ENCODE results near the gene CAPNS1.

The CAPNS1 gene

DNA sequence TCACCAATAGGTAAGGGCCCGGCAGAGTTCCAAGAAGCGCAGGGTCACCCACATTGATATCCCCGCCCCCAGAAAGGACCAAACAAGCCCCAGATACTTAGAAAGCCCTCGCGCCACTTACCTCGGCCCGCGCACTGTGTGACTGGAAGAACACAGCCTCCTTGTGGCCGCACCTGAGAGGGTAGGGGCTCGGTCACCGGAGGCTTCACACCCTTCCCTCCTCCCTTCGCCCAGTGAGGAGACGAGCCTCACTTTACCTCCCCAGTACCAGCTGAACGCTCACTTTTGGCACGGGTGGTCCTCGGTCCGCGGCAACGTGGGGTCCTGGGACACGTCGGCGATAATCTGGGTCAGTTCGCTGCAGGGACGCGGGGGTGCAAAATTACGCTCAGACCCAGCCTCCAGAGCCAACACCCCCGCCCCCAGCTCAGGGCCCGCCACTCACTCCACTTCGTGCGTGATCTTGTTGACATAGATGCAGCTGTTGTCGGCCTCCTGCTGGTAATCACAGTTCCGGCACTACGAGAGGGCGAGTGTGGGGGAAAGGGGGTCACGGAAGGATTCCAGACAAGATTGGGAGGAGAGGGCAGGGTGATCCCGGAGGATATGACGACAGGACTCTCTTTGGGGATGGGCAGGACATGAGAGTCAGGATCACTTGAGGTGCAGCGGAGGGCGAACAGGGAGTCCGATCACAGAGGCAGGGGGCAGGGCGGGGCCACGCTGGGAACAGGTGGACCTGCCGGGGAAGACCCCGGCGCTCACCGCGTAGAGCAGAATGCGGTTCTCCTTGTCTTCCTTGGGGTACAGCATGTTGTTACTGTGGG is 25.8 kb upstream of the CAPNS1 start:
- no peak for DNase-seq (ENCODE audit: low read depth)
- TF ChIP-seq, protein P1, sequence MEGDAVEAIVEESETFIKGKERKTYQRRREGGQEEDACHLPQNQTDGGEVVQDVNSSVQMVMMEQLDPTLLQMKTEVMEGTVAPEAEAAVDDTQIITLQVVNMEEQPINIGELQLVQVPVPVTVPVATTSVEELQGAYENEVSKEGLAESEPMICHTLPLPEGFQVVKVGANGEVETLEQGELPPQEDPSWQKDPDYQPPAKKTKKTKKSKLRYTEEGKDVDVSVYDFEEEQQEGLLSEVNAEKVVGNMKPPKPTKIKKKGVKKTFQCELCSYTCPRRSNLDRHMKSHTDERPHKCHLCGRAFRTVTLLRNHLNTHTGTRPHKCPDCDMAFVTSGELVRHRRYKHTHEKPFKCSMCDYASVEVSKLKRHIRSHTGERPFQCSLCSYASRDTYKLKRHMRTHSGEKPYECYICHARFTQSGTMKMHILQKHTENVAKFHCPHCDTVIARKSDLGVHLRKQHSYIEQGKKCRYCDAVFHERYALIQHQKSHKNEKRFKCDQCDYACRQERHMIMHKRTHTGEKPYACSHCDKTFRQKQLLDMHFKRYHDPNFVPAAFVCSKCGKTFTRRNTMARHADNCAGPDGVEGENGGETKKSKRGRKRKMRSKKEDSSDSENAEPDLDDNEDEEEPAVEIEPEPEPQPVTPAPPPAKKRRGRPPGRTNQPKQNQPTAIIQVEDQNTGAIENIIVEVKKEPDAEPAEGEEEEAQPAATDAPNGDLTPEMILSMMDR (IDR thresholded peaks at IDR 0.05; ENCODE audit: control insufficient read depth, insufficient read depth, low read depth, low read length, missing control alignments) = peak; percentile 9
- H3K4me3 ChIP-seq (ENCODE audit: control insufficient read depth, low read depth, low read length) = peak overlapping the region; percentile 84

DNA sequence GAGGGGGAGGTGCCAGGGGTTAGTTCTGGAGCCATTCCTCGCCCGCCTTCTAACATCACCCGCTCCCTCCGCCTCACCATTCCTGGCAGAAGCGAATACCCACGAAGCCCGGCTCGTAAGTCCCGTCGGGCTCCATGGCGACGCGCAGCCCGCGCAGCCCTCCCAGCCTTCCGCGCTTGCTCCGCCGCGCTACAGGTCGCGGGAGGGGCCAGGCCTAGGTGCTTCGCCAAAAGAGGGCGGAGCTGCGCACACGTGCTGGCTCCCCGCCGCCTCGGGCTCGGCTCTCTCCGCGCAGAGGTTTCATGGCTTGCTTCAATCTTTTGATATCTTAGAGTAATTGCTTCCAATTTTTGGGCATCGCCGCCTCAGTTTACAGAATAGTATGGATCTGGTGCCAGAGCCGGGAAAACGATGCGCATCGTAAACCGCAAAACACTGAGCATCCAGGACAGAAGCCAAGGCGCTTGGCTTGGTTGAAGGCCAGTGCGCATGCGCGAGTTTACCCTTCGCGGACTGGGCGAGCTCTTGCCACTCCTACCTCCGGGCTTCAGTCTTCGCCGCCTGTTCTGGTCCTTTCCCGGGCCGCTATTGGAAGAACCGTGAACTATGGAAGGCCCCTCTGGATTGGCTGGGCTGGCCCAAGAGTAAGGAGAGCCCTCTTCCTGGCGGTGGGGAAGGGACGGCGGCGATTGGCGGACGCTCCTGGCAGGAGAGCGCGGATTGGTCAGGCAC is 25.0 kb upstream of the CAPNS1 start, which contains the start of gene POLR2I:
Gene POLR2I, minus strand, starts transcription at position 155 of the 732 bp plus-strand sequence. Its CDS starts 19 bp downstream, at position 136.
- H3K4me3 ChIP-seq (ENCODE audit: control insufficient read depth, low read depth, low read length) = peak within 1 kb of the TSS; percentile 84
- peak; percentile 99 for DNase-seq (ENCODE audit: low read depth)
- TF ChIP-seq, protein P1 (IDR thresholded peaks at IDR 0.05; ENCODE audit: control insufficient read depth, insufficient read depth, low read depth, low read length, missing control alignments) = no peak

DNA sequence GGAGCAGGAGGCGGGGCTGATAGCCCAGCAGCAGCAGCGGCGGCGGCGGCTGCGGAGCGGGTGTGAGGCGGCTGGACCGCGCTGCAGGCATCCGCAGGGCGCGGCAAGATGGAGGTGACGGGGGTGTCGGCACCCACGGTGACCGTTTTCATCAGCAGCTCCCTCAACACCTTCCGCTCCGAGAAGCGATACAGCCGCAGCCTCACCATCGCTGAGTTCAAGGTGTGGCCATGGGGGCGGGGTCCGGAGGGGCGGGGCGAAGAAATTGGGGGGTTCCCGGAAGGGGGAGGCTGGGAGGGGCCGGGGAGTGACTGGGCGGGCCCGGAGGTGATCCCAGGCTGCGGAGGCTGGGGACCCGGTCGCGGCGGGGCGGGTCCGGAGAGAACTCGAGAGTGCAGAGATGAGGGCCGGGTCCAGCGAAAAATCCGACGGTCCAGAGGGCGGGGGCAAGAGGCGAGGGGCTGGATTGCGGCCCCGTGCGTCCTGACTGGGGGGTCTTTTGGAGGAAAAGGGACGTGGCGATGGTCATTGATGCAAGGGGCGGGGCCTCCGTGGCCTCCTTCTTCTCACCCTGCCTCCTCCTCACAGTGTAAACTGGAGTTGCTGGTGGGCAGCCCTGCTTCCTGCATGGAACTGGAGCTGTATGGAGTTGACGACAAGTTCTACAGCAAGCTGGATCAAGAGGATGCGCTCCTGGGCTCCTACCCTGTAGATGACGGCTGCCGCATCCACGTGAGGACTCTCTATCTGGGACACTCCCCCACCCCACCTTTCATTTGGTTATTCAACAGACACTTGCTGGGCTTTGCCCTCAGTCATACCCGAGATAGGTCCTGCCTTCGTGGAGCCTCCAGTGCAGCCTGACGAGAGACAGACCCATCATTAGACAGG is 24.2 kb upstream of the CAPNS1 start, which contains the start of gene TBCB:
Gene TBCB, plus strand, starts transcription at position 16 of the 891 bp plus-strand sequence. Its CDS starts 93 bp downstream, at position 109.
- H3K4me3 ChIP-seq (ENCODE audit: control insufficient read depth, low read depth, low read length) = peak within 1 kb of the TSS; percentile 84
- TF ChIP-seq, protein P1 (IDR thresholded peaks at IDR 0.05; ENCODE audit: control insufficient read depth, insufficient read depth, low read depth, low read length, missing control alignments) = no peak
- no peak for DNase-seq (ENCODE audit: low read depth)

DNA sequence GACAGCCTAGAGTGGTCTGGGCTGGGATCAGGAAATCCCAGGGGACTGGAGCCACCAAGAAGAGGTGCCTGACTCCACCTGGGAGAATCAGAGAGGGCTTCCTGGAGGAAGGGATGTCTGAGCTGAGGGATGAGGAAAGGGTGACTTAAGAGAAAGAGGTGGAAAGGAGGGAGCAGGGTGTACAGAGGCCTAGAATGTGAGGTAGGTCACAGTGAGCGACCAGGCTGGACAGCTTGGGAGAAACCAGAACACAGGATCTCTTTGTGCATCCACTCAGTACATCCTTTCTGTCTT is 23.6 kb upstream of the CAPNS1 start:
- no peak for DNase-seq (ENCODE audit: low read depth)
- TF ChIP-seq, protein P1 (IDR thresholded peaks at IDR 0.05; ENCODE audit: control insufficient read depth, insufficient read depth, low read depth, low read length, missing control alignments) = no peak
- H3K4me3 ChIP-seq (ENCODE audit: control insufficient read depth, low read depth, low read length) = peak overlapping the region; percentile 77

DNA sequence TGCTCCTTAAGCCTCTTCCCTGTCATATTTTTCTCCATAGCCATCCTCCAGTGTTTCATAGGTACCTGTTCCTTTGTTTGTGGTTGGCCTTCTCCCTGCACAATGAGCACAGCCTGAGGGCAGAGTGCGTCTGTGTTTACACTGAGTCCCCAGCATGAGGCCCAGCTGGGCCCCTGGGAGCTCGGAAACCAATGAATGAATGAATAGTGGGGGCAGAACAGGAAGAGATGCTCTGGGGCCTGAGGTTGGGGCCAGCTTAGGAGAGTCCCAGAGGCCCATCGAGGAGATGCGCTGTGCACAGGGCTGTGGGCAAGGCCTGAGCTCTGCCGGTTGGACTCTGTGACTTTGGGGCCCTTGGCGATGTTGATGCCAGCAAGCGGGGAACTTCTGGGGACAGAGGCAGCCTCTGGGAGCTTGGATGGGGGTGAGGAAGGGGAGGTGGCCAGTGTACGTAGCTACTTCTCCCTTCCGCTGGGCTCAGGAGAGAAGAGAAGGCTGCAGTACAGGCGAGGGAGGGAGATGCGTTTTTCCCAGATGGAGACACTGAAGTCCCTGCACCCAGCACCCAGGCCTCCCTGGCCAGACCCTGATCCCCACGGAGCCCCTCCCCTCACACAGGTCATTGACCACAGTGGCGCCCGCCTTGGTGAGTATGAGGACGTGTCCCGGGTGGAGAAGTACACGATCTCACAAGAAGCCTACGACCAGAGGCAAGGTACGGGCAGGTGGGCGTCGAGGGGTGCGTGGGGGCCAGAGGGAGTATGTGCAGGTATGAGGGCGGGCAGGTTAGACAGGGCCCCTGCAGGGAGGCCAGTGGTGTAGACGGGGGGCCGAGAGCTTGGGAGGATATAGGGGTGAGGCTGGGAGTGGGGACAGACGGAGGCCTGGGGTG is 19.5 kb upstream of the CAPNS1 start:
- TF ChIP-seq, protein P1 (IDR thresholded peaks at IDR 0.05; ENCODE audit: control insufficient read depth, insufficient read depth, low read depth, low read length, missing control alignments) = no peak
- DNase-seq (ENCODE audit: low read depth) = no peak
- H3K4me3 ChIP-seq (ENCODE audit: control insufficient read depth, low read depth, low read length) = no peak overlapping the region

All from AG09309 (cell line).